ENCODE data around the gene KLRC3. TPM values are rescaled to one million over a fixed set of nuclear protein-coding genes. Genes with fewer than 3 reads are reported as not detected.
A peak's percentile ranks its signal among the peaks of the same experiment; 100 is the strongest.
"Not testable (repeated sequence)": the region's sequence is repeated elsewhere in the genome, so short reads cannot be mapped to it uniquely, and the experiment has no call there.

KLRC3 gene
- total RNA-seq, 1 donor from 2014 or later = not detected

DNA sequence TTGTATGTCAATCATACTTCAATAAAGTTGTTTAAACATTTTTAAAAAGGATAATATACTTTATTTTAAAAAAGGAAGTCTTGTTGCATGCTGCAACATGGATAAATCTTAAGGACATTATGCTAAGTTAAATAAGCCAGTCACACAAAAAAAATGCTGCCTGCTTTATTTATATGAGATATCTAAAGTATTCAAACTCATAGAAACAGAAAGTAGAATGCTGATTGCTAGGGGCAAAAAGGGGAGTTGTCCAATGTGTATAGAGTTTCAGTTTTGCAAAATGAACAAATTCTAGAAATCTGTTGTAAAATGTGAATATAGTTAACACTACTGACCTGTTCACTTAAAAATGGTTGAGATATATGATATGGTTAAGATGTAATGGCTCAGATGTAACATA, 19.6 kb downstream of the KLRC3 start:
- TF ChIP-seq CTCF (IDR thresholded peaks at IDR 0.05) = no peak
- no peaks in the 10 kb centered on the region for H3K27me3 ChIP-seq (ENCODE audit: low read depth)
- peaks cover 3% of the 10 kb centered on the region for H3K4me1 ChIP-seq
- no peak overlapping the region for H3K4me3 ChIP-seq
- no peak overlapping the region for H3K27ac ChIP-seq
- no peaks in the 10 kb centered on the region for H3K9me3 ChIP-seq
- H3K36me3 ChIP-seq = no peaks in the 10 kb centered on the region
- intact Hi-C loops (cut with DNase I) = no loop called here
- no peak for DNase-seq
- no peak for ATAC-seq

GRCh38 chr12:10398168-10398567, 22.2 kb downstream of the KLRC3 start:
- no peak for TF ChIP-seq CTCF (IDR thresholded peaks at IDR 0.05)
- no peaks in the 10 kb centered on the region for H3K36me3 ChIP-seq
- H3K27me3 ChIP-seq (ENCODE audit: low read depth) = no peaks in the 10 kb centered on the region
- no peak overlapping the region for H3K4me3 ChIP-seq
- H3K9me3 ChIP-seq = no peaks in the 10 kb centered on the region
- DNase-seq (no peak), ATAC-seq (no peak)
- no peak overlapping the region for H3K27ac ChIP-seq
- H3K4me1 ChIP-seq = peaks cover 12% of the 10 kb centered on the region
- intact Hi-C loops (cut with DNase I) = no loop called here

DNA sequence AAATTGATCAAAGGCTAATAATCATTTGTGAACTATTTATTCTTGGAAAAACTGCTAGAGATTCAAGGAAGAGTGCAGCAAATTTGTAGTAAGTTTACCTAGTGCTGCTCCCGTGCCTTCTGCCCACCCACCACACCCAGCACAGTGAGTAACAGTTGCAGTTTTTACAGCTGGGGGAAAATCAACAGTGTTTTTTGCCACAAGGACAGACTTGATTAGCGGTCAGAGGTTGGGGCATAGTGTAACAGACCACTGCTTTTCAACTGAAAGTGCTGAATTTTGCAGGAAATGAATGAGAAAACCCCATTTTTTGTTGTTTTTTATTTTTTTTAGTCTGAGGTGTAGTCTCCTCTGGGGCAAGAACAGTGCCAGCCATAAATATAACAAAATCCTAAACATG, 23.1 kb downstream of the KLRC3 start:
- H3K4me3 ChIP-seq = no peak overlapping the region
- no peak for ATAC-seq
- no peak for TF ChIP-seq CTCF (IDR thresholded peaks at IDR 0.05)
- no peak for DNase-seq
- H3K27ac ChIP-seq = no peak overlapping the region
- no peaks in the 10 kb centered on the region for H3K9me3 ChIP-seq
- intact Hi-C loops (cut with DNase I) = no loop called here
- H3K4me1 ChIP-seq = peaks cover 12% of the 10 kb centered on the region
- no peaks in the 10 kb centered on the region for H3K27me3 ChIP-seq (ENCODE audit: low read depth)
- H3K36me3 ChIP-seq = no peaks in the 10 kb centered on the region

GRCh38 chr12:10396176-10396575, 24.2 kb downstream of the KLRC3 start:
- intact Hi-C loops (cut with DNase I); H3K9me3 ChIP-seq: not testable (repeated sequence)
- peak overlapping the region; percentile 59 for H3K27ac ChIP-seq

GRCh38 chr12:10395390-10395998, 24.9 kb downstream of the KLRC3 start:
- Histone ChIP-seq H3K4me1 (peaks cover 12% of the 10 kb centered on the region), H3K36me3 (no peaks in the 10 kb centered on the region), H3K27me3 (ENCODE audit: low read depth) (no peaks in the 10 kb centered on the region), H3K27ac (peak overlapping the region; percentile 59), H3K9me3 (no peaks in the 10 kb centered on the region), H3K4me3 (no peak overlapping the region)
- no peak for TF ChIP-seq CTCF (IDR thresholded peaks at IDR 0.05)
- ATAC-seq = peak; percentile 77 to 81
- intact Hi-C loops (cut with DNase I) = no loop called here
- DNase-seq = no peak

More at GRCh38 chr12:10396176-10396575, 24.2 kb downstream of the KLRC3 start:
- not testable (repeated sequence) for H3K4me3 ChIP-seq; H3K27me3 ChIP-seq (ENCODE audit: low read depth); ATAC-seq; H3K36me3 ChIP-seq; DNase-seq
- peaks cover 12% of the 10 kb centered on the region for H3K4me1 ChIP-seq

DNA sequence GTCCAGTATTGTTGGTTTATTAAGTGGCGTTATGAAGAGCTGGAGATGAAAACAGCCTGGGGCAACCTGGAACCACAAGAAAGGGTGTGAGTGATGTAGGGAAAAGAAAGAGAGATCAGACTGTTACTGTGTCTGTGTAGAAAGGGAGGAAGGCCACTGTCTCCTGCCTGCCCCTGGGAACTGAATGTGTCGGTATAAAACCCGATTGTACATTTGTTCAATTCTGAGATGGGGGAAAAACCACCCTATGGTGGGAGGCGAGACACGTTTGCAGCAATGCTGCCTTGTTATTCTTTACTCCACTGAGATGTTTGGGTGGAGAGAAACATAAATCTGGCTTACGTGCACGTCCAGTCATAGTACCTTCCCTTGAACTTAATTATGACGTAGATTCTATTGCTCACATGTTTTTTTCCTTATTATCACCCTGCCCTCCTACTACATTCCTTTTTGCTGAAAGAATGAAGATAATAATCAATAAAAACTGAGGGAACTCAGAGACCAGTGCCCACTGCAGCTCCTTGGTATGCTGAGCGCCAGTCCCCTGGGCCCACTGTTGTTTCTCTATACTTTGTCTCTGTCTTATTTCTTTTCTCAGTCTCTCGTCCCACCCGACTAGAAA, 25.8 kb downstream of the KLRC3 start:
- peaks cover 12% of the 10 kb centered on the region for H3K4me1 ChIP-seq
- DNase-seq; H3K27me3 ChIP-seq (ENCODE audit: low read depth); intact Hi-C loops (cut with DNase I); ATAC-seq; H3K36me3 ChIP-seq; H3K9me3 ChIP-seq; H3K4me3 ChIP-seq; H3K27ac ChIP-seq: not testable (repeated sequence)

Data from lower lobe of right lung (tissue), 2 donors.